Kidney (tissue), 14 donors: ENCODE results near the gene SCAF4. TPM values are rescaled to one million over a fixed set of nuclear protein-coding genes. Genes with fewer than 3 reads are reported as not detected.
"Not testable (repeated sequence)": the region's sequence is repeated elsewhere in the genome, so short reads cannot be mapped to it uniquely, and the experiment has no call there.

ENCODE experiments used
- DNase-seq, 5 donors: peaks; one replicate each; pipeline ENCODE4 v3.0.0-alpha.2; 2013 to 2020
- FAIRE-seq: peaks from 2 replicates; lab custom pipeline; 2012; peaks lifted over from hg19 to GRCh38; lab: Jason Lieb, UNC
- H3K27ac ChIP-seq, 2 donors: one replicate each; pipeline ENCODE4 v1.7.0; 2013; ENCODE audit warnings: low read depth in 2 of 2, low read length in 2 of 2, inconsistent platforms in 1 of 2
- H3K27me3 ChIP-seq: one replicate; pipeline ENCODE4 v1.7.1; 2013; ENCODE audit warnings: low read length, inconsistent platforms; ENCODE audit not compliant: control insufficient read depth, insufficient read depth
- H3K36me3 ChIP-seq, 3 donors: one replicate each; pipeline versions ENCODE4 v1.7.0 to v1.7.1; 2013; ENCODE audit warnings: low read length in 3 of 3, control low read depth in 1 of 3, inconsistent platforms in 1 of 3; ENCODE audit not compliant: insufficient read depth in 3 of 3, control insufficient read depth in 2 of 3
- H3K4me1 ChIP-seq, 3 donors: one replicate each; pipeline versions ENCODE4 v1.7.0 to v1.7.1; 2013; ENCODE audit warnings: low read length in 3 of 3, inconsistent platforms in 1 of 3, low read depth in 1 of 3; ENCODE audit not compliant: control insufficient read depth in 2 of 3, insufficient read depth in 2 of 3
- H3K4me3 ChIP-seq, 3 donors: one replicate each; pipeline versions ENCODE4 v1.7.0 to v1.8.1; 2013; ENCODE audit warnings: low read length in 3 of 3, control low read depth in 1 of 3, inconsistent platforms in 1 of 3
- H3K9ac ChIP-seq, 3 donors: one replicate each; pipeline versions ENCODE4 v1.7.0 to v1.7.1; 2013; ENCODE audit warnings: low read length in 3 of 3, control low read depth in 1 of 3, inconsistent platforms in 1 of 3
- H3K9me3 ChIP-seq, 3 donors: one replicate each; pipeline versions ENCODE4 v1.7.0 to v1.7.1; 2013; ENCODE audit warnings: low read length in 3 of 3, control low read depth in 1 of 3, inconsistent platforms in 1 of 3; ENCODE audit not compliant: control insufficient read depth in 2 of 3, insufficient read depth in 1 of 3
- CTCF ChIP-seq: IDR thresholded peaks from 3 replicates; pipeline ENCODE4 v1.5.1; 2012; ENCODE audit warnings: mild to moderate bottlenecking, moderate library complexity, borderline replicate concordance; ENCODE audit not compliant: insufficient read depth; ENCODE audit errors: extremely low read depth
- intact Hi-C: fragments of 100-400 bp; cut with DNase I; formaldehyde crosslinking; loops from one replicate; pipeline ENCODE4 v1.11.1; 2022
- polyA plus RNA-seq: library from polyadenylated mRNA; stranded (reverse); fragments of 350-450 nt; fragmentation: Illumina TruSeq; extraction: RNeasy Lipid Tissue Mini Kit (QIAGEN cat#74804); gene quantifications from one replicate; pipeline ENCODE4 v1.2.3, GENCODE V29; 2014; ENCODE audit warnings: low read depth, low replicate concordance; ENCODE audit not compliant: insufficient read depth
- total RNA-seq: library from RNA; stranded (reverse); fragmentation: NEBNext Ultra II Directional; extraction: Animal tissue kit (Norgen Biotek cat#: 25700); gene quantifications from one replicate; pipeline ENCODE4 v1.2.1, GENCODE V29; 2021
- donor health status: control.
- donor health status: control.
- donor health status: control.
- donor health status: control.
- donor health status: control.
- donor health status: DM: yes; HTN: yes; CAD: no.
- donor health status: Normal renal cell carcinoma (clear cell type).

Gene SCAF4
- total and polyA plus RNA-seq, 2 donors from 2014 or later: 7.4 to 30.6 TPM

- H3K9me3 ChIP-seq: no peaks in the 10 kb centered on the region
- H3K4me3 ChIP-seq: peak overlapping the region in 1 of 3 donors; percentile 32
- H3K27ac ChIP-seq: no peak overlapping the region
- TF ChIP-seq CTCF: no peak
- intact Hi-C loops: no loop called here
- H3K27me3 ChIP-seq: no peaks in the 10 kb centered on the region
- no peak for FAIRE-seq
- no peak for DNase-seq
- H3K36me3 ChIP-seq: peaks cover 0 to 3% (median 0%) of the 10 kb centered on the region in 3 donors
- peaks cover 0 to 6% (median 3%) of the 10 kb centered on the region in 3 donors for H3K4me1 ChIP-seq
- no peak overlapping the region for H3K9ac ChIP-seq
These were observed 73.9 kb downstream of the SCAF4 start for GRCh38 chr21:31658053-31658452.

GRCh38 chr21:31656199-31657095, 75.5 kb downstream of the SCAF4 start:
- TF ChIP-seq CTCF: no peak

GRCh38 chr21:31654821-31655580, 76.9 kb downstream of the SCAF4 start:
- H3K4me1 ChIP-seq, H3K9me3 ChIP-seq, FAIRE-seq, intact Hi-C loops, DNase-seq, H3K9ac ChIP-seq, H3K27ac ChIP-seq, H3K27me3 ChIP-seq, H3K4me3 ChIP-seq, H3K36me3 ChIP-seq: not testable (repeated sequence)

More at GRCh38 chr21:31656199-31657095, 75.5 kb downstream of the SCAF4 start:
- no peak overlapping the region for H3K4me3 ChIP-seq
- H3K27ac ChIP-seq: no peak overlapping the region
- FAIRE-seq (no peak), DNase-seq (no peak)
- no peaks in the 10 kb centered on the region for H3K36me3 ChIP-seq
- H3K9me3 ChIP-seq: no peaks in the 10 kb centered on the region
- no peak overlapping the region for H3K9ac ChIP-seq
- H3K4me1 ChIP-seq: peaks cover 0 to 6% (median 3%) of the 10 kb centered on the region in 3 donors
- H3K27me3 ChIP-seq: no peaks in the 10 kb centered on the region
- intact Hi-C loops: no loop called here

- Histone ChIP-seq H3K27ac (no peak overlapping the region), H3K4me3 (no peak overlapping the region), H3K9ac (no peak overlapping the region), H3K36me3 (no peaks in the 10 kb centered on the region), H3K27me3 (no peaks in the 10 kb centered on the region), H3K4me1 (peaks cover 0 to 6% (median 0%) of the 10 kb centered on the region in 3 donors), H3K9me3 (no peaks in the 10 kb centered on the region)
- no peak for DNase-seq
- TF ChIP-seq CTCF: no peak
- intact Hi-C loops: no loop called here
- FAIRE-seq: no peak
These were observed 77.6 kb downstream of the SCAF4 start for GRCh38 chr21:31654340-31654739.

GRCh38 chr21:31651491-31651890, 80.4 kb downstream of the SCAF4 start:
- FAIRE-seq, H3K27me3 ChIP-seq, H3K4me3 ChIP-seq, intact Hi-C loops, H3K36me3 ChIP-seq, H3K9ac ChIP-seq, H3K27ac ChIP-seq, H3K4me1 ChIP-seq, DNase-seq, H3K9me3 ChIP-seq: not testable (repeated sequence)
